ENCODE results near the gene PIK3R5.

GRCh38 chr17:8941980-8942622 is 23.4 kb downstream of the PIK3R5 start:
- TF ChIP-seq CTCF (IDR thresholded peaks at IDR 0.05 in 4 of 5, conservative IDR thresholded peaks at IDR 0.05 in 1 of 5) (no peak), POLR2A (IDR thresholded peaks at IDR 0.05) (no peak)
